GM19463 (cell line): ENCODE measurements around the gene FOXA2.
"Not testable (repeated sequence)": the region's sequence is repeated elsewhere in the genome, so short reads cannot be mapped to it uniquely, and the experiment has no call there.

Experiments used
- ATAC-seq: cut with Tn5 transposase; IDR thresholded peaks from one replicate; pipeline ENCODE4 v1.9.1; 2021; ENCODE audit warnings: mild to moderate bottlenecking, moderate library complexity; ENCODE audit not compliant: unreplicated experiment

Gene FOXA2

DNA sequence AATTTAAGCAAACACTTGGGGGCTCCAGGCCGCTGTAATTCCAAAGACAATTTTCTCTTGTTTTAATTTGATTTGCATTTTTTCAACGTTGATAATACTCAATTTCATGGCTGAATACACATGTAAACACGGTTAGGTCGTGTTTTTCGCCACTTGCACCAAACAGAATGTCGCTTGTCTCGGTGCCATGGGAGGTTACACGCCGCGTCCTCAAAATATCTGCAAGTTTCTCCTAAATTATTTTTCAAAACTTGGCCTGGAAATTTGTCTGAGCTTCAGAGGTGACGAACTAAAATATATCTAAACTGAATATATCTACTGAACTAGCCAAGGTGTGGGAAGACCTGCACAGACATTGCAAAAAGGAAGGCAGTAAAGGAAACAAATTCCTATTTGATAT, 15.0 kb downstream of the FOXA2 start:
- no peak for ATAC-seq

DNA sequence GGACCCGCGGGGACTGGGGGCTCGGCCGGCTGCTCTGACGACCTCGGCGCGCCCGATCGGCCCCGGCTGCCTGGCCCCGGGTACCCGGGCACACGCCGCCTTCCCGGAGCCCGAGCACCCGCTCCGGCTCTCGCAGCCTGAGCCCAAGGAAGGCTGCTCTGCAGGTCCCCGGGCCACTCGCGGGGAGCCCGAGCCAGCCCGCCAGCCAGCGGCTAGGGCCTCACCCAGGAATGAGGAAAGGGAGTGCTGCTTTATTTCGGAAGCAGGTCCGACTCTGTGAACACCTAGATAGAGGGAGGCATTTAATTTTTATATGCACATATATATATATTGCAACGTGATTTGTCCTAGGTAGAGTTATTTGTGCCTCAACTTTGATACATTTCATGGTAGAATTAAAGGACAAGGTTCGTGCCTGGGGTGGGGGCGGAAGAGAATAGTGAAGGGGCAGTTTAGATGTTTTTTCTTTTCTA, 15.5 kb downstream of the FOXA2 start:
- ATAC-seq: no peak

DNA sequence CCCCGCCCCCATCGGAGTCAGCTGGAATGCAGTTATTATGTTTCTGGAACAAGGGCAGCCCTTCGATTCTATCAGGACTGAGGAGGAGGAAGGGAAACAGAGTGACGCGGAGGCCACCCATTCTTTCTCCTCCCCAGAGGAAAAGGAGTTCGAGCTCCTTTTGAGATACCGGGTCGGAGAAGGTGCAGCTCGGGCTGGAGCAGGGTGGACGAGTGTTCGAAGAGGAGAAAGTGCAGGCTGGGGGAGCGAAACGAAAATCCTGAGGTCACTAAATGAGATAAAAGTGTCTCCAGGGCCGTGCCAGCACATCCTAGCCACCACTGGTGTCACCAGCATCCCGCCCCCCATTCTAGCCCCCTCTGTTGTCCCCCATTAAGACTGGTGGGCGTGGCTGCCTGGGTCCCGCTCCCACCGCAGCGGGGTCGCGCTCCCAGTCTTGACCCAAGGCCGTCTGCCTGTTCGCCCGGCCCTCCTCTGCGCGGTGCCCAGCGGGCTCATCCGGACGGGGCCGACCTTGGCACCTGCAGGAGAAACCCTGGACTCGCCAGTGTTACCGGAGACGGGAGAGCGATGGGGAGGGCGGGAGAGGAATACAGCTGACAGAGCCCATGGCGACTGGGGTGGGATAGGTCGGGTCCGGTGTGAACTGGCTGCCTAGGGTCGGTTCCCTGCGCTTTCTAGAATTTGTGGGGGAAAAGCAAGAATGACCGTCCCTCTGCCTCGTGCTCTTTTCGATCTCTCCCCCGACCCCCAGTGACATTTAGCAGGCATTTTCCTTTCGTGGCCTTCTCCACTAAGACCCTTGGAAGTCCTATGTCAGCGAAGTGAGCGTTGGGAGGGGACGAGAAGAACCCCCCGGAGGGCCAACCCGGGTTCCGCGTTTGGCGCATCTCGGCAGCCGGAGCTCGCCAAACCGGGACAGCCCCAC, 16.2 kb downstream of the FOXA2 start:
- no peak for ATAC-seq

DNA sequence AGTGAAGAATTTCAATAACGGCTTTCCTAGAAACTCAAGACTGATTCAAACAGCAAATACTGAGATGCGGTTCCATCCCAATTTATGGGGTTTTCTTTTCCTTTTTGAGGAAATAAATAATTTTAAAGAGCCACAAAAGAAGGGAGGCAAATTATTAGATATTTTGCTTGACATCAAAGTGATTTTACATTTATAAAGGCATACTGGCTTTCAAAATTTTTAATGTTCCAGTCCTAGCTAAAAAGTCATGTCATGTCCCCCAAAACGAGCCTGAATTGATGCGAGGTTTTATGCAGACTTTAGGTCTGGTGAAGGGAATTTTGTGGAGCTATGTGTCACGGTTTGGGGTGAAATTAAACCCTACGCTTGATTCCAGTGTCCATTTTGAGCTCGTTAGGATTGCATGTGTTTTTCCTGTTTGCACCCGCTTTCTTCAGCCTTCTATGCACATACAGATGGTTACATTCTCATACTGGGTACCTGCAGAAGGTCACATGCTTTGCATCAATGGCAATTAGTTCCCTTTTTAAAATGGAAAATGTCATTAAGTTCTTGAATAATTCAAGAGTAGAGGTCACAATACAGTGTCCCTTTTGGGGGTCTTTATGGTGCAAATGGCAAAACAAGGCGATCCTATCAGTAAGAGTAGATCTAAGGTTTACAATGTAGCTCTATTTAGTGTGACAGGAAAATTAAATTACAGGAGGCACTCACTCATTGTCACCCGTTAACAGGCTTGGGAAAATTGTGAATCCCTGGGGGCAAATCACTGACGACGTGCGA, 17.3 kb downstream of the FOXA2 start:
- no peak for ATAC-seq

DNA sequence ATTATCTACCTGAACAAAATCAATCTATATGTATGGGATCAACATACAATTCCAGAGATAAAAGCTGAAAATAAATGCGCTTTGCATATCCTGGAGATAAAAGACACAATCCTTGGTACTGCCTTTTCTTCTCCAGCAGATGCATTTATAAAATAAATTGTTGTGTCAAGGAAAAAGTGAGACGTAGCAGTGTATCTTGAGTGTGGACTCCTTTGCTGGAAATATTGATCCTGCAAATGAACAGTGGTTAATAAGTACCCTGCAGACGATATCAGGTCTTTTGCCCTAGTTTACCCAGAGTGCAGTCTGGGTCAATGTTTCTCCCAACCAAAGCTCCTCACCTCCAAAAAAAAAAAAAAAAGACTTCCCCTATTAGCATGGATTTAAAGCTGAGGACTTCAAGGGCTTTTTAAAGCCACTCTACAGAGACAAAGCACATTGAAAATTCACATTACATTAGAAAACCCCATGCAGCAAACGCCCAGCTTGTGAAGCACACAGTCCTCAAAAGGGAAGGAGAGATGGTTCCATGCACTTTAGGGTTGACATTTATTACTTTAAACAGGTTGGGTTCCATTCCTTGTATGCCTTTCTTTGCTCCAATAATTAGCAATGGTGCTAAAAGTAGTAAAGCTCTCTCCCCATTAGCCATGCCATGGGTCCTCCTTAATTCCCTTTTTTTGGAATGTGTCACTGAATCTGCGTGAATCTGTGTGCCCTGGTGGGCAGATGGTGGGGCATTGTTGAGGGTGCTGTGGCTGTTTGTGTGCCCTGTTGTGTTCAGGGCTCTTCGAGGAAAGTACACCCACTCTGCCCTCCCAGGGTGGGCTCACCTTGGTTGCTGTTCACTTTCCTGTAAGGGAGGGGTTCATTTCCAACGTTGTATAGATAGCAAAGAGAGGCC, 21.1 kb downstream of the FOXA2 start:
- no peak for ATAC-seq

DNA sequence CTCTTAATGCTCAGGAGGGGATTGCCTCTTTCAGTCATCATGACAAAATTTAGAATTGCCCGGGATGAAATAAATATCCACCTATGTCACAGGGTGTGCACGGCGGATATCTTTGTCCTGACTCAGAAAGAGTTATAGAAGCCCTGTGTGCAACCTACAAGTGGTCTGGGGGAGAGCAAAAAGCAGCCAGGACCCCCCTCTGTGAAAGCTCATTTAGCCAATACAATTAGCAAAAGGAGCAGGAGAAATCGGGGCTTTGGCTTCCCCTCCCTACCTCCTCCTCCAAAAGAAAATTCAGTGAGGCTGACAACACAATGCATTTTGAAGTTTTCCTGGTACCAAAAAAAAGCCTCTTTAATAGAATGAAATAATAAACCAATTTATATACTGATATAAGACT, 21.8 kb downstream of the FOXA2 start:
- no peak for ATAC-seq

DNA sequence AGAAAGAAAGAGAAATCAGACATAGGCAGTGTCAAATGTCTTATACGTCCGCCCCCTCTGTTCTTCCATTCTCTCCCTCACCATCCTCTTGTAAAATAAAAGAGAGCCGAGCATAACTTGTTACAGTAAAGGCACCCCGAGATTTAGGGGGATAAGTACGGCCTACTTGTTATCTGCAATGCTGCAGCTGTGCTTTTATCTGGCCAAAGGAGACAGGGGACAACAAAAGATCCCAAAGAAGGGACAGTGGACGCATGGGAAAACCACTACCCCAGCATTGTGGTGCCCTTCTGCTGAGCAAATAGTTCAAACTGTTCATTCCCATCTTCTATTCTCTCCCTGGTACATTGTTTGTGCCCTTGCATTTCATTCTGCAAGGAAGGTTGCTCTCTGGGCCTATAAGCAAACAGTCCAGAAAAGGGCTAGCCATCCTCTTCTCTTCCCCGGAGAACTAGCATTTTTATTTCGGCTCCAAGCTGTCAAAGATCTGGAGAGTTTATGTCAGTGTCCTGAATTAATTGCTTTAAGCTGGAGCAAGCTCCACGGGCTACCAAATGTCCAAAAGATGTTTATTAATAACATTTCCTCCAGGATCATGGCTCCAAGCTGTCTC, 22.3 kb downstream of the FOXA2 start:
- ATAC-seq: no peak

DNA sequence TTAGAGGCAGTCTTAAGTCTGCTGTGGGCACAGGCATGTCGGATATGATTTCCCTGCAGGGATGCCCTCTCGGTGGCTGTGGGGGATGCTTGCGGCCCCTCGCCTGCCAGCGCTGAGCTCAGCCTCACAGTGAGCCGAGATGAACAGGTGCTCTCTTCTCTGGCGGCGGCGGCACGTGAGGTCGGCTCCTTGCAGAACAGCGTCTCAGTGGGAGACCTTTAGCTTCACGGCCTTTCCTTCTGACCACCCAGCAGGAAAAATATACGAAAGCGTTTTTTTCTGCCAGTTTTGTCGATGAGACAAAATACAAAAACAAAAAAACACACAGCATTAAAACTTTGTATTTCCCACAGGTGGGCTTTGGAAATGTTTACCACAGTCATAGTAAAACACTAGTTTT, 23.6 kb downstream of the FOXA2 start:
- ATAC-seq: no peak

DNA sequence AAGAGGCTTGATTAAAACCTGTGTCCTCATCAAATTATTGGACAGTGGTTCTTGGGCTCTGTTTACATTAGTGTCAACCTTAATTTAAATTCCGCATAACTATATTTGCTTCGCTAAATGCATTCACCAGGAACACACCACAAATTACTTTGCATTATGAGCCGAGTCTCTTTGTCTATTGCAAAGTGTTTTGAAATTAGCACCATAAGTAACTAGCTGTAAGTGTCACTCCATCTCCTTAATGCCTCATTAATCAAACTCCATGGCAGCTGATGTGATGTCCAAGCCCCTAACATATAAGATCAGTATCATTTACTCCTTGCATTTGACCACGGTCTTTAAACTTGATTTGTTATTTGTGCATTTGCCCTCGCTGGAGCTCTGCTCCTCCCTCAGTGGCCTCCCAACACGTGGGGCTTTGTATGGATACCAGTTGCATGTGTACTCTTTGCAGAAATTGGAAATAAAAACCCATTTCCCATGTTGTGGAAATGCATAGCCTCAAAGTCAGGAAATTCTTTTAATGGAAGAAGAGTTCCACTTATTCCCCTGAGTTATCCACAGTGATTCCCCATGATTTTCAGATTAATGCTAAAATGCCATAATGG, 24.6 kb downstream of the FOXA2 start:
- no peak for ATAC-seq

DNA sequence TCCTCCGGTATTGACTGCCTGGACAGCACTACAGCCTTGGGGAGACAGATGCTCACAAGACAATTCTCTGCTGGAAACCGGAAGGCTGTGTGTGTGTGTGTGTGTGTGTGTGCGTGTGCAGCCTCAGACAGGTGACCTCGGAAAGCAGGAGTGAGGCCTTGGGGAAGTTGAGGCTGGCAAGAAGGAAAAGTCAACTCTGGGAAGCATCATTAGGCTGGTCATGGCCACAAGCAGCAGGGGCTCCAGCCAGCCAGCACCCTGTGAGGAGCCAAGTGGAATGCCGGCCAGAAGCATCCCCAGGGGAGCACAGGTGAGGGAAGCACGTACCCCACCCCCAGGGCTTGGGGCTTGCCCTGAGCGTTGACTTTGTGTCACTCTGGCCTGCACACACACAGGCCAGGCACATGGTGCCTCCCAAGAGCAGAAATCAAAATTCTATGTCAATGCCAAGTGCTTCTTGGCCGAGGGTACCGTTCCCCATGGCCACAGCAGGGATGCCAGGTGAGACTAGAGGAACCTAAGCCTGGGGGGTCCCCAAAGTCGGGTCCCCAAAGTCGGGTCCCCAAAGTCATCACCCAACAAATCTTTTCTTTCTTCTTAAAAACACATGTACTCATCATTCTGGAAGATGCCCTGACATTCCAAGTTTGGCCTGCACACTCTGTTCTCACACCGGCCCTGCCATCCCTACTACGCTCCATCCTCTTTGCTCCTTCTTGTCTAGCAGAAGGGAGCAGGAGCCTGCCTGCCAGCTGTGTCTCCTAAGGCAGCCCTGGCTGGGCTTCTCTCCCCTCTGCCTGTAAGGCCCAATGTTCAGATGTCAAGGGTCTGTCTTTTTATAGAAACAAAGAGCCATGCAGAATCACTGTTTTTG, 26.7 kb downstream of the FOXA2 start:
- no peak for ATAC-seq

DNA sequence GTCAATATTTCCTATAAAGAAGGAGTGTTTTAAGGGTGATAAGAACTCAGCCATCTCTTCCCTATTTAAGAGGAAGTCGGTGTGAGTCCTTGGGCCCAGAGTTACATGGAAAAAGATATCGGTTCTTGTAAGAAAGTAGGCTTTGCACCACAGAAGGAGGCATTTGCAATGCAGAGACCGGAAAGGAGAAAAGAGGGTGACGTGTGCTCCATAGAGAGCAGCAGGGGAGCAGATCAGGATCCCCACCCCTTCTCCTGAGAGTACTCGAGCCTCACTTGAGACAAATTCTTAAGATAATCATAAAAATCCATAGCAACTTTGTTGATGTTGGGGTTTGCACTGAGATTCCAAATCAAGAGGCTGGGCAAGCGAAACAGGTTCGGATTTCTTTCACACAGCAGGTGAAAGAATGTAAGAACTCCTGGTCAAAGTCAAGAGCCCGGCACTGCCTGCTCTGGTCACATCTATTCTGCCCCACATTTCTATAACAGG, 27.8 kb downstream of the FOXA2 start:
- no peak for ATAC-seq

DNA sequence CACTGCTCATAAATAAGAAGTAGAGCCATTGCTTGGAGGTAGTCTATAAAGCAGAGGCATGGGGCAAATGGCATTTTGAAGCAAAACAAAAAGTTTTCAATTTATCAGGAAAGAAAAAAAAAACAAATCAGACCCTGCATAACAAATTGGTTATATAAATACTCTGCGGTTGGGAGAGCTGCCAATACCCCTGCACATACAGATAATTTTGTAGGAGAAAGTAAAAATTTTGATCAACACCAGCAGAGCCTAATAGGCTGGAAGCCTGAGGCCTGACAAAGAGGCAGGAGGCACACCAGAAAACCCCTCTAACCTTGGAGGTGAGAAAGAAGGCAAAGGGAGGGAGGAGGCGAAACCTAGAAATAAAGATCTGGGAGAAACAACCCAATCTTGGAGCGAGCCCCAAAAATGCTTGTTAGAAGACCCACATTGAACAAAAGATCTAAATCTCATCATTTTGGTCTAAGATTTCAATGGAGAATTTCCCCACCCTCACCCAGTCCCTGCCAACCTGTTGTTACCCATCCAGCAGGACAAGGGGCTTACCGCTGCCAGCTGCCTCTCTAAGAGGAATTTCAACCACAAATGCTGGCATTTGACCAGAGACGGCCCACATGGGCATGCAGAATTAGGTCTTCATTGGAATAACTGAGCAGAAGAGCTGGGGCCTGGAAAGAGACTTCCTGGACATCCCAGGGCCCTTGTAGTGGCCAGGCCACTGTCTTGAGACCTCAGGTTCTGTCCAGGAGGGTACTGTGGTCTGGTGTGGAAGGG, 28.4 kb downstream of the FOXA2 start:
- ATAC-seq: no peak

DNA sequence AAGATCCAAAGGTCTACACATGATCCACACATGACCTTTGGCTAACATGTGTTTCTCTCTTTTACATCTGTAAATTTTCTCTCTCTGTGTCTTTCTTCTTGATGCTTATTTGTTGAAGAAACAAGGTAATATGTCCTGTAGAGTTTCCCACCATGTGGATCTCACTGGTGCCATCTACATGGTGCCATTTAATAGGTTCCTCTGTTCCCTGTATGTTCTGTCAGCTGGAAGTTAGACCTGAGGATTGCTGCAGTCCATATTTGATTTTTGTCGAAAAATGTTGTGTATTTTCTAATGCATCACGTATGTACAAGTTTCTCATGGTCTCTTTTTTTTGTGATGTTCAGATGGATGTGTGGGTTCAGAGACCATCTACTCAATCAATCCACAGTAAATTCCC, 30.0 kb downstream of the FOXA2 start:
- no peak for ATAC-seq

DNA sequence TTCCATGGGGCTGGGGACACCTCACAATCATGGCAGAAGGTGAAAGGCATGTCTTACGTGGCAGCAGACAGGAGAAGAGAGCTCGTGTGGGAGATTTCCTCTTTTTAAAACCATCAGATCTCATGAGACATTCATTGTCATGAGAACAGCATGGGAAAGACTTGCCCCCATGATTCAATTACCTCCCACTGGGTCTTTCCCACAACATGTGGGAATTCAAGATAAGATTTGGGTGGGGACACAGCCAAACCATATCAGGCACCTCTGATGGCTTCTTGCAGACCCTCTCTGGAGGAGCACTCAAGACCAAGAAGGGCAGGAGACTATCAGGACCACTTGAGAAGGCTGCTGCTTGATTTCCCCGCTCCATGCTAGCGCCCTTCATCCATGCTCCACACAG, 33.9 kb downstream of the FOXA2 start:
- not testable (repeated sequence) for ATAC-seq

DNA sequence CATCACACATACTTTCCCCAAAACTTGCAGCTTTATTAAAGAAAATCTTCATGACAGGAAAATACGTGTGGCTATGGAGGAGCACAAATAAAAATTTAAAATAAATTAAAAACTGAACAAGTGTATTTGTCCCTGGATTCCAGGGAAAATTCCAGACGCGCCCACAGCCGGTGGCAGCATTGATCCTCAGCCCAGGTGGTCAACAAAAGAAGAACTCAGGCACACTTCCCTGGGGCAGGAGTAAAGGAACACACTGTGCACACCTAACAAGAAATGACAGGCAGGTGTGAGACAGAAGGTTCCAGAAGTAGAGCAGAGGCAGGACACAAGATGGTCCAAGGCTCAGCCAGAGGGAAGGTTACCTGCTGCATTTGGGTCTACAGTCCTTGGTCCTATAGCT, 36.3 kb downstream of the FOXA2 start:
- no peak for ATAC-seq

DNA sequence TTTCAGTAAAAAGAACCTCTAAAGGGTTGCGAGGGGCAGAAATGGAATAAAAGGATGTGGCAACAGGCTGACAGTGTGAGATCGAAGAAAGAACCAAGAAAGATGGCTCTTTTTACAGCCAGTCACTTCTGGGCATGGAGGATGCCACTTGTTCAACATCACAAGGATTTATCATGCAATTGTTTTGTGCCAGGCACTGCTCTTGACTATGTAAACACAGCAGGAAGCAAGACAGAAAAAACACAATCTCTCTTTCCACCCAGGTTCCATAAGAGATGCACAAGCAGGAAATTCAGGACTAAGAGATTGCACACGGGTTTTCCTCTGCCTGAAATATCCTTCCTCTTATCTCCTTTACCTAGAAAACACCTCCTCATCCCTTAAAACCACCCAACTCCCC, 38.0 kb downstream of the FOXA2 start:
- ATAC-seq: no peak

DNA sequence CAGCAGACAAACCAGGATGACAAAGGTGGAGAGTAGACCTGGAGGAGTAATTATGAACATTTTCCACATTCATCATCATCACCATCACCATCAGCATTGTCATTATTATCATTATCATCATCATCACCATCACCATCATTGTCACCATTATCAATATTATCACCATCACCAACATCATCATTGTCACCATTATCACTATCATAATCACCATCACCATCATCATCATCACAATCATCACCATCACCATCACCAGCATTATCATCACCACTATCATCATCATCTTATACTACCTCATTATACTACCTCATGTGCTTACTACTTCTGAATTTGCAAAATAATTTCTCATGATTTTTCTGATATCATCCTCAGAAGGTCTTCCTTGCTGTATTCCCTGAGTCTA, 39.3 kb downstream of the FOXA2 start:
- no peak for ATAC-seq

DNA sequence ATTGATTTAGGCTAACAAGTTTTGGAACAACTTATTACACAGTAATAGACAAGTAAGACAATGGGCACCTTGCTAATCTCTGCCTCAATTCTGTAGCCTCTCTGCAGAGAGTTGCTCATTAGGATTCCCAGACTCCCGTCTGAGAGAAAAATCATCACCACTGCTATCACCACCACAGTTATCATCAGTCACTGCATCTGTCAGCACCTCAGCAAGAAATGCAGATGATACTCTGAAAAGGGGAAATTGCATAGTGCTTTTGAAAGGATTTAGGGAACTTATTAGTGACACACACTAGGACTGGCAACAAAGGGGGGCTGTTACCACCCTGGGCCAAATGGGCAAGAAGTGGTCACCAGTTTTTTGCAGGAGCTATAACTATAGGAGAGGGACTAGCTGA, 39.9 kb downstream of the FOXA2 start:
- no peak for ATAC-seq
